CD14-positive monocyte (primary cell): Measurements from ENCODE around the gene EGFR. TPM values are rescaled to one million over a fixed set of nuclear protein-coding genes. Genes with fewer than 3 reads are reported as not detected.

Source experiments
- DNase-seq, 3 donors: peaks; one replicate each; pipeline ENCODE4 v3.0.0-alpha.2; 2011 to 2022
- H2AFZ ChIP-seq: 2 replicates; pipeline ENCODE4 v1.6.0; 2012; ENCODE audit warnings: mild to moderate bottlenecking, low read depth, low read length, inconsistent platforms; ENCODE audit not compliant: insufficient read depth, poor library complexity, severe bottlenecking
- H3K27ac ChIP-seq, 2 donors: 1 replicate in 1 of 2; 2 replicates in 1 of 2; pipeline ENCODE4 v1.5.1; 2012 to 2013; ENCODE audit warnings: low read length in 2 of 2, control low read depth in 1 of 2, inconsistent platforms in 1 of 2, low read depth in 1 of 2, mild to moderate bottlenecking in 1 of 2
- H3K27me3 ChIP-seq, 2 donors: one replicate each; pipeline versions ENCODE4 v1.6.0 to v1.6.1; 2011 to 2013; ENCODE audit warnings: low read length in 2 of 2; ENCODE audit not compliant: control insufficient read depth in 2 of 2, insufficient read depth in 2 of 2
- H3K36me3 ChIP-seq, 2 donors: replicated peaks in 1 of 2; 1 replicate in 1 of 2; 2 replicates in 1 of 2; pipeline versions ENCODE4 v1.5.1 to v1.6.1; 2012 to 2013; ENCODE audit warnings: low read length in 2 of 2, control low read depth in 1 of 2, inconsistent platforms in 1 of 2, mild to moderate bottlenecking in 1 of 2; ENCODE audit not compliant: insufficient read depth in 2 of 2, control insufficient read depth in 1 of 2
- H3K4me1 ChIP-seq, 2 donors: 1 replicate in 1 of 2; 2 replicates in 1 of 2; pipeline versions ENCODE4 v1.5.1 to v1.6.1; 2012 to 2013; ENCODE audit warnings: low read length in 2 of 2, control low read depth in 1 of 2, inconsistent platforms in 1 of 2, mild to moderate bottlenecking in 1 of 2, moderate library complexity in 1 of 2; ENCODE audit not compliant: insufficient read depth in 2 of 2, control insufficient read depth in 1 of 2
- H3K4me2 ChIP-seq: replicated peaks from 2 replicates; pipeline ENCODE3; 2012; ENCODE audit warnings: low read length, moderate library complexity, mild to moderate bottlenecking; ENCODE audit not compliant: poor library complexity, severe bottlenecking; ENCODE audit errors: extremely low read depth
- H3K4me3 ChIP-seq, 3 experiments: fragments of 200-600 bp in 1 of 3; sonication (generic) in 1 of 3; replicated peaks in 1 of 3; 1 replicate in 2 of 3; 2 replicates in 1 of 3; pipeline ENCODE4 v1.5.1; 2011 to 2013; ENCODE audit warnings: low read length in 3 of 3, mild to moderate bottlenecking in 3 of 3, control low read depth in 2 of 3, low read depth in 2 of 3, inconsistent platforms in 1 of 3, moderate library complexity in 1 of 3
- H3K79me2 ChIP-seq: 2 replicates; pipeline ENCODE4 v1.6.0; 2012; ENCODE audit warnings: mild to moderate bottlenecking, control low read depth, inconsistent platforms, low read length, moderate library complexity; ENCODE audit not compliant: insufficient read depth
- H3K9ac ChIP-seq: 2 replicates; pipeline ENCODE4 v1.6.0; 2017; ENCODE audit warnings: low read length, mild to moderate bottlenecking; ENCODE audit not compliant: insufficient read depth, poor library complexity, severe bottlenecking
- H3K9me3 ChIP-seq, 2 donors: replicated peaks in 1 of 2; 1 replicate in 1 of 2; 2 replicates in 1 of 2; pipeline versions ENCODE4 v1.5.1 to v1.6.1; 2012 to 2013; ENCODE audit warnings: low read length in 2 of 2, control low read depth in 1 of 2; ENCODE audit not compliant: control insufficient read depth in 1 of 2, insufficient read depth in 1 of 2
- H4K20me1 ChIP-seq: 2 replicates; pipeline ENCODE4 v1.6.0; 2012; ENCODE audit warnings: mild to moderate bottlenecking, low read length, control low read depth, moderate library complexity; ENCODE audit not compliant: insufficient read depth
- H3K27ac Mint-ChIP-seq, 7 donors: one replicate each; pipeline ENCODE4 v1.8.0; 2020; ENCODE audit warnings: mild to moderate bottlenecking in 7 of 7, mixed read lengths in 7 of 7, moderate library complexity in 6 of 7, inconsistent platforms in 2 of 7
- H3K27me3 Mint-ChIP-seq, 3 donors: one replicate each; pipeline ENCODE4 v1.8.0; 2021 to 2022; ENCODE audit warnings: low read depth in 3 of 3, mild to moderate bottlenecking in 3 of 3, mixed read lengths in 3 of 3, moderate library complexity in 3 of 3, inconsistent platforms in 1 of 3
- H3K36me3 Mint-ChIP-seq, 2 donors: one replicate each; pipeline ENCODE4 v1.8.0; 2020; ENCODE audit warnings: mixed read lengths in 2 of 2, inconsistent platforms in 1 of 2, mild to moderate bottlenecking in 1 of 2
- H3K4me1 Mint-ChIP-seq: one replicate; pipeline ENCODE4 v1.8.0; 2020; ENCODE audit warnings: mild to moderate bottlenecking, mixed read lengths
- H3K4me3 Mint-ChIP-seq, 2 donors: one replicate each; pipeline ENCODE4 v1.8.0; 2020; ENCODE audit warnings: mild to moderate bottlenecking in 2 of 2, mixed read lengths in 2 of 2, moderate library complexity in 1 of 2
- H3K9me3 Mint-ChIP-seq, 7 donors: one replicate each; pipeline ENCODE4 v1.8.0; 2020 to 2022; ENCODE audit warnings: mixed read lengths in 7 of 7, mild to moderate bottlenecking in 6 of 7, moderate library complexity in 6 of 7, inconsistent platforms in 2 of 7
- WGBS: methylation state at CpG from one replicate; pipeline ENCODE4 v1.1.5; 2013; ENCODE audit warnings: missing lambda C conversion rate; ENCODE audit not compliant: insufficient coverage; 5-methylcytosine and 5-hydroxymethylcytosine counted together
- intact Hi-C, 2 donors: fragments of 100-400 bp; cut with micrococcal nuclease; formaldehyde crosslinking; loops; one replicate each; pipeline versions ENCODE4 v1.15.0 to v1.15.1; 2023
- polyA plus RNA-seq, 3 donors: library from polyadenylated mRNA; depleted of rRNA in 1 of 3; unstranded in 2 of 3; stranded (reverse) in 1 of 3; fragments of 300-500 nt in 2 of 3; fragments of >200 nt in 1 of 3; fragmentation: Illumina TruSeq in 2 of 3; gene quantifications; 1 replicate in 2 of 3; 2 replicates in 1 of 3; pipeline ENCODE4 v1.2.3, GENCODE V29; 2012 to 2021
- TF ChIP-seq, protein P1 (sequence below): fragments of 200-600 bp; IDR thresholded peaks from one replicate; pipeline ENCODE4 v1.8.0; 2022; ENCODE audit warnings: antibody characterized with exemption, mild to moderate bottlenecking

Gene EGFR
- polyA plus RNA-seq, 3 donors: not detected

- Histone ChIP-seq H3K4me3 (no peak overlapping the region), H3K4me1 (no peaks in the 10 kb centered on the region), H3K27me3 (no peaks in the 10 kb centered on the region), H2AFZ (no peak overlapping the region), H3K9me3 (no peaks in the 10 kb centered on the region), H3K79me2 (no peaks in the 10 kb centered on the region), H3K27ac (no peak overlapping the region), H4K20me1 (no peaks in the 10 kb centered on the region), H3K36me3 (no peaks in the 10 kb centered on the region), H3K9ac (no peak overlapping the region), H3K4me2 (no peak overlapping the region)
- intact Hi-C loops: no loop called here
- 96% methylated on average over 3 of the region's 7 CpGs for WGBS
- Mint-ChIP-seq H3K4me1 (peaks cover 2% of the 10 kb centered on the region), H3K4me3 (no peak overlapping the region), H3K36me3 (no peaks in the 10 kb centered on the region), H3K9me3 (peaks cover 0 to 2% (median 0%) of the 10 kb centered on the region in 7 donors), H3K27ac (peak overlapping the region in 1 of 7 donors; percentile 12), H3K27me3 (peaks cover 0 to 4% (median 2%) of the 10 kb centered on the region in 3 donors)
- TF ChIP-seq, protein P1, sequence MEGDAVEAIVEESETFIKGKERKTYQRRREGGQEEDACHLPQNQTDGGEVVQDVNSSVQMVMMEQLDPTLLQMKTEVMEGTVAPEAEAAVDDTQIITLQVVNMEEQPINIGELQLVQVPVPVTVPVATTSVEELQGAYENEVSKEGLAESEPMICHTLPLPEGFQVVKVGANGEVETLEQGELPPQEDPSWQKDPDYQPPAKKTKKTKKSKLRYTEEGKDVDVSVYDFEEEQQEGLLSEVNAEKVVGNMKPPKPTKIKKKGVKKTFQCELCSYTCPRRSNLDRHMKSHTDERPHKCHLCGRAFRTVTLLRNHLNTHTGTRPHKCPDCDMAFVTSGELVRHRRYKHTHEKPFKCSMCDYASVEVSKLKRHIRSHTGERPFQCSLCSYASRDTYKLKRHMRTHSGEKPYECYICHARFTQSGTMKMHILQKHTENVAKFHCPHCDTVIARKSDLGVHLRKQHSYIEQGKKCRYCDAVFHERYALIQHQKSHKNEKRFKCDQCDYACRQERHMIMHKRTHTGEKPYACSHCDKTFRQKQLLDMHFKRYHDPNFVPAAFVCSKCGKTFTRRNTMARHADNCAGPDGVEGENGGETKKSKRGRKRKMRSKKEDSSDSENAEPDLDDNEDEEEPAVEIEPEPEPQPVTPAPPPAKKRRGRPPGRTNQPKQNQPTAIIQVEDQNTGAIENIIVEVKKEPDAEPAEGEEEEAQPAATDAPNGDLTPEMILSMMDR: no peak
- no peak for DNase-seq
Observed at GRCh38 chr7:55083206-55083605, 64.4 kb downstream of the EGFR start.

DNA sequence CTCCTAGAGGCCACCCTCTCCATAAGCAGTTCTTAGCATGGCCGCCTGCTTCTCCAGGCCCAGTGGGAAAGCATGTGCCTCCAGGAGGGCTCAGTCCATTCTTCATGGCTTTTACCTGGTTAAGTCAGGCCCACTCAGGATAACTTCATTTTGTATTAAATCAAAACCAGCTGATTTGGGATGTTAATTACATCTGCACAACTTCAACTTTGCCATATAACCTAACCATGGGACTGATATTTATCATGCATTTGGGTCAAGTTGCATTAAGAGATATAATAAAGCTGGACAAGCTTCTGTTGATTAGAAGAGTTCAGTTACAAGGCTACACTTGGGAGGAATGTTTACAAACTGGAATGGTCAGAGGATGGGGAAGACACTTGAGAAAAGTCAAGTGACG is 65.5 kb downstream of the EGFR start:
- no peak overlapping the region for H3K9ac ChIP-seq
- no peak overlapping the region for H3K27ac ChIP-seq
- Mint-ChIP-seq H3K27me3 (peaks cover 0 to 4% (median 2%) of the 10 kb centered on the region in 3 donors), H3K36me3 (no peaks in the 10 kb centered on the region), H3K4me1 (peaks cover 2% of the 10 kb centered on the region), H3K4me3 (no peak overlapping the region), H3K9me3 (no peaks in the 10 kb centered on the region), H3K27ac (no peak overlapping the region)
- no peaks in the 10 kb centered on the region for H3K9me3 ChIP-seq
- intact Hi-C loops: no loop called here
- H3K4me3 ChIP-seq: no peak overlapping the region
- H4K20me1 ChIP-seq: no peaks in the 10 kb centered on the region
- H3K79me2 ChIP-seq: no peaks in the 10 kb centered on the region
- H2AFZ ChIP-seq: no peak overlapping the region
- no peaks in the 10 kb centered on the region for H3K36me3 ChIP-seq
- TF ChIP-seq, protein P1: no peak
- WGBS: 93% methylated on average over 2 of the region's 2 CpGs
- DNase-seq: no peak
- no peak overlapping the region for H3K4me2 ChIP-seq
- no peaks in the 10 kb centered on the region for H3K27me3 ChIP-seq
- H3K4me1 ChIP-seq: no peaks in the 10 kb centered on the region
